EL (cell line): ENCODE results near the gene ANGPT4.

ENCODE experiments used
- DNase-seq: peaks from one replicate; pipeline ENCODE4 v3.0.0-alpha.2; 2016

Gene ANGPT4

GRCh38 chr20:916125-916799 is at the start of gene ANGPT4:
TSS of gene ANGPT4 (minus strand) at chr20:916334. CDS start at chr20:916214, 120 bp downstream.
- no peak for DNase-seq

- DNase-seq = no peak
Observed at GRCh38 chr20:963795-964194, 47.7 kb upstream of the ANGPT4 start.

GRCh38 chr20:962683-963082 is 46.5 kb upstream of the ANGPT4 start:
- no peak for DNase-seq

- DNase-seq = no peak
Observed at GRCh38 chr20:962223-962622, 46.1 kb upstream of the ANGPT4 start.

- DNase-seq = no peak
Observed at GRCh38 chr20:961768-962167, 45.6 kb upstream of the ANGPT4 start.

GRCh38 chr20:959996-960615 is 44.0 kb upstream of the ANGPT4 start:
- DNase-seq = no peak

GRCh38 chr20:958936-959815 is 43.0 kb upstream of the ANGPT4 start:
- DNase-seq = no peak

- DNase-seq = no peak
Observed at GRCh38 chr20:957544-957943, 41.4 kb upstream of the ANGPT4 start.

GRCh38 chr20:956330-956951 is 40.3 kb upstream of the ANGPT4 start:
- peak; percentile 56 for DNase-seq

- DNase-seq = no peak
Observed at GRCh38 chr20:955656-956055, 39.5 kb upstream of the ANGPT4 start.

- DNase-seq = no peak
Observed at GRCh38 chr20:955111-955510, 39.0 kb upstream of the ANGPT4 start.

GRCh38 chr20:953742-954141 is 37.6 kb upstream of the ANGPT4 start:
- peak; percentile 37 for DNase-seq

- no peak for DNase-seq
Observed at GRCh38 chr20:952196-952795, 36.2 kb upstream of the ANGPT4 start.

GRCh38 chr20:951384-952169 is 35.4 kb upstream of the ANGPT4 start:
- no peak for DNase-seq

- no peak for DNase-seq
Observed at GRCh38 chr20:949717-950116, 33.6 kb upstream of the ANGPT4 start.

GRCh38 chr20:946826-947225 is 30.7 kb upstream of the ANGPT4 start:
- DNase-seq = no peak

- no peak for DNase-seq
Observed at GRCh38 chr20:945841-946240, 29.7 kb upstream of the ANGPT4 start.

GRCh38 chr20:944774-945410 is 28.8 kb upstream of the ANGPT4 start:
- no peak for DNase-seq

- no peak for DNase-seq
Observed at GRCh38 chr20:944148-944547, 28.0 kb upstream of the ANGPT4 start.

GRCh38 chr20:942611-943010 is 26.5 kb upstream of the ANGPT4 start:
- no peak for DNase-seq

GRCh38 chr20:940926-941325 is 24.8 kb upstream of the ANGPT4 start:
- DNase-seq = no peak

- DNase-seq = no peak
Observed at GRCh38 chr20:939606-940005, 23.5 kb upstream of the ANGPT4 start.
